NOMO-1 (cell line): ENCODE data around the gene KATNA1.
"Not testable (repeated sequence)": the region's sequence is repeated elsewhere in the genome, so short reads cannot be mapped to it uniquely, and the experiment has no call there.

ENCODE experiments used
- DNase-seq, 2 experiments: peaks; one replicate each; lab custom pipeline; 2025; ENCODE audit not compliant: unreplicated experiment in 2 of 2; lab: John Stamatoyannopoulos, UW

The KATNA1 gene

GRCh38 chr6:149648148-149649145 lies at the start of gene KATNA1:
Gene KATNA1, minus strand, starts transcription at chr6:149648714. Its CDS starts 10,167 bp downstream, at chr6:149638547.
- peak; percentile 82 to 90 for DNase-seq

GRCh38 chr6:149698175-149698574 lies 49.7 kb upstream of the KATNA1 start:
- no peak for DNase-seq

- DNase-seq, result no peak
These were observed 48.4 kb upstream of the KATNA1 start for GRCh38 chr6:149696901-149697300.

- no peak for DNase-seq
These were observed 46.4 kb upstream of the KATNA1 start for GRCh38 chr6:149694921-149695320.

GRCh38 chr6:149691201-149691600 lies 42.7 kb upstream of the KATNA1 start:
- DNase-seq, result no peak

- DNase-seq, result no peak
These were observed 37.7 kb upstream of the KATNA1 start for GRCh38 chr6:149686230-149686629.

GRCh38 chr6:149683256-149683859 lies 34.8 kb upstream of the KATNA1 start:
- no peak for DNase-seq

- not testable (repeated sequence) for DNase-seq
These were observed 33.3 kb upstream of the KATNA1 start for GRCh38 chr6:149681845-149682244.

GRCh38 chr6:149681209-149681608 lies 32.7 kb upstream of the KATNA1 start:
- no peak for DNase-seq

GRCh38 chr6:149680503-149680902 lies 32.0 kb upstream of the KATNA1 start:
- DNase-seq, result no peak

- not testable (repeated sequence) for DNase-seq
These were observed 23.8 kb upstream of the KATNA1 start for GRCh38 chr6:149672265-149672664.

- DNase-seq, result no peak
These were observed 11.5 kb upstream of the KATNA1 start for GRCh38 chr6:149660028-149660427.

GRCh38 chr6:149657441-149657840 lies 8.9 kb upstream of the KATNA1 start:
- DNase-seq, result no peak

- no peak for DNase-seq
These were observed 2.5 kb upstream of the KATNA1 start for GRCh38 chr6:149651056-149651455.

GRCh38 chr6:149646599-149646998 lies 1.9 kb downstream of the KATNA1 start:
- no peak for DNase-seq

GRCh38 chr6:149642829-149643580 lies 5.5 kb downstream of the KATNA1 start:
- no peak for DNase-seq

- DNase-seq, result no peak
These were observed 12.4 kb downstream of the KATNA1 start for GRCh38 chr6:149636124-149636523.

GRCh38 chr6:149634315-149634714 lies 14.2 kb downstream of the KATNA1 start:
- DNase-seq, result no peak

- DNase-seq, result peak in 1 of 2 experiments; percentile 74
These were observed 19.5 kb downstream of the KATNA1 start for GRCh38 chr6:149628875-149629510.

- no peak for DNase-seq
These were observed 20.8 kb downstream of the KATNA1 start for GRCh38 chr6:149627672-149628071.

- DNase-seq, result no peak
These were observed 32.7 kb downstream of the KATNA1 start for GRCh38 chr6:149615805-149616204.
